Measurements from ENCODE around the gene ADTRP. TPM values are rescaled to one million over a fixed set of nuclear protein-coding genes. Genes with fewer than 3 reads are reported as not detected.

ADTRP gene
- total and polyA plus RNA-seq, 8 donors: 0.65 to 11.4 (median 1.4) TPM

DNA sequence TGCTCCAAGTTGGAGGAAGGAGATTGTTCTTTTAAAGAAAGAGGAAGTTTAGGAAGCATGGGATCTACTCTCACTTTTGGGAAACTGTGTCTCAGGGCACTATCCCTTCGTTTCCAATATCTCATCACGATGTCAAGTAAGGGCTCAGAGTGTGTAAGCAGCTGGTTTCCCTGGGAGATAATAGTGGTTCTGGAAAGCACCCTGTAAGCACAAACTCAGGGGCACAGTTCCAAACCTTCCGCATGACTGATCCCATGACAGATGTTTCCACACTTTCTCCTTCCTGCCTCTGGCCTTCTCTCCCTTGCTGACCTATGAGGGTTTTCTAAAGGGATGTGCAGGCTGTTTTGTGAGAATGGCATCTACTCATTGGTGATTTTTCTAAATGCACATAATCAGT is 33.9 kb downstream of the ADTRP start:
- H3K4me3 ChIP-seq: no peak overlapping the region
- H3K27ac ChIP-seq: peak overlapping the region; percentile 50 to 74
- peak; percentile 81 for ATAC-seq
- intact Hi-C loops (cut with DNase I): no loop called here
- TF ChIP-seq, protein P1, sequence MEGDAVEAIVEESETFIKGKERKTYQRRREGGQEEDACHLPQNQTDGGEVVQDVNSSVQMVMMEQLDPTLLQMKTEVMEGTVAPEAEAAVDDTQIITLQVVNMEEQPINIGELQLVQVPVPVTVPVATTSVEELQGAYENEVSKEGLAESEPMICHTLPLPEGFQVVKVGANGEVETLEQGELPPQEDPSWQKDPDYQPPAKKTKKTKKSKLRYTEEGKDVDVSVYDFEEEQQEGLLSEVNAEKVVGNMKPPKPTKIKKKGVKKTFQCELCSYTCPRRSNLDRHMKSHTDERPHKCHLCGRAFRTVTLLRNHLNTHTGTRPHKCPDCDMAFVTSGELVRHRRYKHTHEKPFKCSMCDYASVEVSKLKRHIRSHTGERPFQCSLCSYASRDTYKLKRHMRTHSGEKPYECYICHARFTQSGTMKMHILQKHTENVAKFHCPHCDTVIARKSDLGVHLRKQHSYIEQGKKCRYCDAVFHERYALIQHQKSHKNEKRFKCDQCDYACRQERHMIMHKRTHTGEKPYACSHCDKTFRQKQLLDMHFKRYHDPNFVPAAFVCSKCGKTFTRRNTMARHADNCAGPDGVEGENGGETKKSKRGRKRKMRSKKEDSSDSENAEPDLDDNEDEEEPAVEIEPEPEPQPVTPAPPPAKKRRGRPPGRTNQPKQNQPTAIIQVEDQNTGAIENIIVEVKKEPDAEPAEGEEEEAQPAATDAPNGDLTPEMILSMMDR (IDR thresholded peaks at IDR 0.05): no peak
- DNase-seq: peak in 3 of 4 donors; percentile 46 to 72 (median 71)
- no peaks in the 10 kb centered on the region for H3K9me3 ChIP-seq
- H3K36me3 ChIP-seq: no peaks in the 10 kb centered on the region
- no peaks in the 10 kb centered on the region for H3K27me3 ChIP-seq
- H3K4me1 ChIP-seq: peaks cover 0 to 6% of the 10 kb centered on the region in 2 donors

DNA sequence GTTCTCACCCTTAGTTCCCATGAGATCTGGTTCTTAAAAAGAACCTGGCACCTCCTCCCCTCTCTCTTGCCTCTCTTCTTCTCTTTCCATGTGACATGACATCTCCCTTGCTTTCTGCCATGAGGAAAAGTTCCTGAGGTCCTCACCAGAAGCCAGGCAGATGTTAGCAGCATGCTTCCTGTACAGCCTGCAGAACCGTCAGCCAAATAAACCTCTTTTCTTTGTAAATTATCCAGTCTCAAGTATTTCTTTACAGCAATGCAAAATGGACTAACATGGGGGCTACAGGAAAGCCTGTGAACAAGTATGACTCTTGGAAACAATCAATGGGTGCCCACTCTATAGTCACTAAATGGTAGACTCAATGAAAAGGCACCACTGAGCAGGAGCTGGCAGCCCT is 34.5 kb downstream of the ADTRP start:
- Histone ChIP-seq H3K36me3 (no peaks in the 10 kb centered on the region), H3K9me3 (no peaks in the 10 kb centered on the region), H3K4me1 (peaks cover 1 to 6% of the 10 kb centered on the region in 2 donors), H3K27ac (peak overlapping the region; percentile 50 to 74), H3K4me3 (no peak overlapping the region), H3K27me3 (no peaks in the 10 kb centered on the region)
- intact Hi-C loops (cut with DNase I): no loop called here
- ATAC-seq: no peak
- DNase-seq: no peak
- TF ChIP-seq, protein P1 (IDR thresholded peaks at IDR 0.05): no peak

DNA sequence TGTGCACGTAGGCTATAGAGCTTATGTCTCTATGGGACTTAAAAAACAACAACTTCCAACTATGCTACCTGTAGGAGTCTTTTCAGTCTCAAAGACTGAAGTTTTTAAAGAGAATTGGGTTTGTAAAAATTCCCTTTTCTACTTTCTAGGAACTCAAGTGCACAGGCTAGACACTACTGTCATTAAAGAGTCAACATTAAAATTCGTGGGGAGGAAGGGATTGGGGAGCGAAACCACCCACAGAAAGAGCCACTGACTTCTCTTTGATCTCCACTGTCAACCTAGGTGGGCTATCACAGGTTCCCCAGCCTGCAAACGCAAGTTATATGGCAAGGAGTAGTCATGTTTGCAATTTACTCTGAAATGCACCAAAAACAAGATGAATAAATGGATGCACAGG is 37.7 kb downstream of the ADTRP start:
- no peak for ATAC-seq
- Histone ChIP-seq H3K4me3 (no peak overlapping the region), H3K4me1 (peaks cover 3 to 6% of the 10 kb centered on the region in 2 donors), H3K9me3 (no peaks in the 10 kb centered on the region), H3K27me3 (no peaks in the 10 kb centered on the region), H3K27ac (no peak overlapping the region), H3K36me3 (no peaks in the 10 kb centered on the region)
- no peak for DNase-seq
- TF ChIP-seq, protein P1 (IDR thresholded peaks at IDR 0.05): no peak
- intact Hi-C loops (cut with DNase I): no loop called here

DNA sequence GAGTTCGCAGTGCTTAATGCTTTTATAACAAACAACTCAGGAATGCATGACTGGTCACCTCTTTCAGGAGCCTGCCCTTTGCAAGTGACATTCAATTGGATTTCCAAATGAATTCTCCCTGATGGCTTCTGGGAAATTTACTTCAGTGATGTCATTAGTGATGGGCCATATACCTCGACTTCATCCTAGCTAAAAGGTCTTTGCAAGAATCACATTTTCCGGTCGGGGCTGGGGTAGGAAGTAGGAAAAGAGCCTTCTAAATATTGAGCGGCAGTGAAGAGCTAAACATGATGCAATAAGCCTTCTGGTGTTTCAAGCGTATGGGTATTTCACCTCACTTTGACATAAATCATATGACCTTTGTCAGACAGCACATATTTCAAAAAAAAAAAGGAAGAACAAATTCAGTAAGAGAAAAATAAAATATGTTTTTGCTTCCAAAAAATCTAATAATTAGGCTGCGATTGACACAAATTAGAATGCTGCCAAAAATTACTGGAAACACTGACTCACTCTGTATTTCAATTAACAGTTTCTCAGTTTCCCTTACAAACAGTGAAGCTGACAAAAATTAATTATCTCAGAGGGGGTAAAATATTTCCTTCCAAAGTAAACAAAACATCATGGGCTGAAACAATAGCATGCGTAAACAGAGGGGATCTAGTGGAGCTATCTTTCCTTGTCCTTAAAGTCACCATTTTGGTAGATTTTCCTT is 39.8 kb downstream of the ADTRP start:
- no peak for DNase-seq
- TF ChIP-seq, protein P1 (IDR thresholded peaks at IDR 0.05): no peak

DNA sequence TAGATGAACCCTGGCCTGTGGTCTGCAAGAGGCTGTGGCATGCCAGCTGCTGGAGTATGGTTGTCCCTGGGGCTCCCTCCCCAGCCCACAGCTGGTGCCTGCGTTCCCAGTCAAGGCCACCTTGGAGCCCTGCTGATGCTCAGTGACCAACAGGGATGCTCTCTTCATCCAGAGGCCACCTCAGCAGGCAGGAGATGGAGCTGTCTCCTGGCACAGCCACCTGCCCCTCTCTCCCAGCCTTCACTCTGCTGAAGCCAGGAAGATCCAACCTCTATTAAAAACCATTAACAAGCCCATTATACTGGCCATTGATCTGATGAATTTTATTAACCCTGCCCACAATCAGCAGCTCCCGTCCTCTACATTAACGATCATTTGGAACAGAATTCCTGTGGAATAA is 40.4 kb downstream of the ADTRP start:
- Histone ChIP-seq H3K4me1 (peaks cover 0 to 3% of the 10 kb centered on the region in 2 donors), H3K27me3 (no peaks in the 10 kb centered on the region), H3K9me3 (no peaks in the 10 kb centered on the region), H3K36me3 (no peaks in the 10 kb centered on the region), H3K4me3 (no peak overlapping the region), H3K27ac (no peak overlapping the region)
- no peak for ATAC-seq
- TF ChIP-seq, protein P1 (IDR thresholded peaks at IDR 0.05): no peak
- intact Hi-C loops (cut with DNase I): no loop called here
- DNase-seq: no peak

More for the DNA sequence above, 39.8 kb downstream of the ADTRP start:
- no peaks in the 10 kb centered on the region for H3K36me3 ChIP-seq
- H3K4me1 ChIP-seq: peaks cover 0 to 3% of the 10 kb centered on the region in 2 donors
- intact Hi-C loops (cut with DNase I): no loop called here
- H3K4me3 ChIP-seq: no peak overlapping the region
- H3K9me3 ChIP-seq: no peaks in the 10 kb centered on the region
- H3K27ac ChIP-seq: no peak overlapping the region
- H3K27me3 ChIP-seq: no peaks in the 10 kb centered on the region
- peak; percentile 39 for ATAC-seq
